GM18526 (cell line): Measurements from ENCODE around the gene FBLN2.

Experiments
- POLR2A ChIP-seq: IDR thresholded peaks from 3 replicates; pipeline ENCODE4 v1.6.1; 2011; ENCODE audit not compliant: insufficient read length; ENCODE audit errors: extremely low read depth

Gene FBLN2

DNA sequence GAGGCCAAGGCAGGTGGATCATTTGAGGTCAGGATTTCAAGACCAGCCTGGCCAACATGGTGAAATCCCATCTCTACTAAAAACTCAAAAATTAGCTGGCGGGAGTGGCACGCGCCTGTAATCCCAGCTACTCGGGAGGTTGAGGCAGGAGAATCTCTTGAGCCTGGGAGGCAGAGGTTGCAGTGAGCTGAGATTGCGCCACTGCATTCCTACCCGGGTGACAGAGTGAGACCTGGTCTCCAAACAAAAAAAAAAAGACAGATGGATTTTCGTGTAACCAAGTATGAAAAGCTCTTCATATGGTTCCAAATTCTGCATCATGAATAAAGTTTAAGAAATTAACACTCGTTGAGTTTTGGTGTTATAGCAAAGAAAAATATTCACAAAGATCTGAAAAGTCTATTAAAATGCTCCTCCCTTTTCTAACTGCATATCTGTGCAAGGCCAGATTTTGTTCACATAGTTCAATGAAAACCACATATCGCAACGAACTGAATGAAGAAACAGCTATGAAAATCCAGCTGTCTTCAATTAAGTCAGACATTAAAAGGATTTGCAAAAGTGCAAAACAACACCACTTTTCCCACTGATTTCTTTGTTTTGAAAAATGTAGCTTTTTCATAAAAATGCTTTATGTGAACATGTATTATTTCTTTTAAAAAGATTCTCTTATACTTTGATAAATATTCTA, 23.8 kb upstream of the FBLN2 start:
- no peak for TF ChIP-seq POLR2A

DNA sequence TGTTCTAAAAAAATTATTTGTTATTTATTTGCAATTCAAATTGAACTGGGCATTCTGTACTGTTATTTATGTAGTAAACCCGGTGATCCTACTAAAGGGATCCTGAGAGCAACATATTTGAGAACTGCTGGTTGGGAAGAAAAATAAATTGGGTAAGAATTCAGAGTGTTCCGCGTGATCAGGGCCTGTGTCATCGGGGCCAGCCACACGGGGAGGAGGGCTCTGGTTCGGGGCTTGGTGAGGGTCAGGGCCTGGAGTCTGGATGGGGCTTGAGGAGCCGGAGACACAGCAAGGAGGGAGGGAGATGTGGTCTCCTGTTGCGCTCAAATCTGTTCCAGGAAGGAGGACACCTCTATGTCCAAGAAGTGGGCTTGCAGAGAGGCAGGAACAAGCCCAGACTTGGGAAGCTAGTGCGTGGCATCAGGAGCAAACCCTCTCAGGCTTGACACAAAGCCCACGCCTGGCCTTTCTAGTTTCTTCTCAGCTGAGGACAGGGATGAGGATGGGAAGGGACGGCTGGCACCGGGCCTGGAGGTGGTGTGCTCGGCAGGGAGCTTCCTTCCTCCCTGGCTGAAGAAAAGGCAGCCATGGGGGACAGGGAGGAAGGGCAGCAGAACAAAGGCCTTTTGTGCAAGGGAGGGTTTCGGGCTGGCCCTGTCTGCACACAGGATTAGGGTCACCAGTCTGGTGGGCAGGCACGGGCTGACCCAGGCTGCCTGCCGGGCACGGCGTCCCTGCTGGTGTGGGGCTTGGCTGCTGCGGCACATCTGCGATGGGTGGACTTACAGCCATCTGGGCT, 22.9 kb upstream of the FBLN2 start:
- no peak for TF ChIP-seq POLR2A

DNA sequence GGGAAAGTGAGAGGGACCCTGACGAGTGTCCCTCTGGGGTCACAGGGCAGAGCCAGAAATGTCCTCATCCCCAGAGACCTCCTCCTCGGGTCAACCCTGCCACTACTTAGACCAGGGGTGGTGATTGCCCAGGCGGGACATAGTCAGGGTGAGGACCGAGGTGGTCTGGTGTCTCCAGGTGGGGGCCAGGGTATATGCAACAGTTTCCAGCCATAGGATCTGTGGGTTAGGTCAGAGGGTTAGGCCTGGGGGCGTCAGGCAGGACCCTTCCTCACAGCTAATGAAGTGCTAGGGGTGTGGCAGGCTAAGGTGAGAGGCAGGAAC, 22.3 kb upstream of the FBLN2 start:
- no peak for TF ChIP-seq POLR2A

DNA sequence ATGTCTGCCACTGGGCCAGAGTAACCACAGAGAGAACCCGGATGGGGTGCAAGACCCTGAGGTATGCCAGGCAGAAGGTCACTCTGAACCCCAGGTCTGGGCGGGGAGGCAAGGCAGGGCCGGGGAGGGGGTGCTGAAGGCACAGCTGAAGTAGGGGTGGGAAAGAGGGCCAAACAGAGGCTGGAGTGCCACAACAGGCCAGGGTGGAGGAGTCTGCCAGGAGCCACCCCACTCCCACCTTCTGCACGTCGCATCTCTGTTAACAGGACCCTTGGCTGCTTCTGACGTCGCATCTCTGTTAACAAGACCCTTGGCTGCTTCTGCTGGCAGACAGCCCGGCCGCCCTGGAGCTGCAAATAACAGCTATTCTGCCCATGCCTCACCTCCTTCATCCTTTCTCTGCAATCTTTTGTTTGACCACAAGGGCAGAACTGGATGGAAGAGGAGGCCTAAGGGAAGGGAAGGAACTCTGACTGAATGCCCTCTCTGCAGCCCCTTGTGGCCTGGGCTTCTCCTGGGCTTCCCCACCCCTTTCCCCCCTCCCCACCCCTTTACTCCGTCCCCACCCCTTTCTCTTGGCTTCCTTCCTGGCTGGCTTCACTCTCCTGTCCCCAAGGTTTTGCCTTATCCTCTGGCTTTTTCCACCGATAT, 20.6 kb upstream of the FBLN2 start:
- no peak for TF ChIP-seq POLR2A

DNA sequence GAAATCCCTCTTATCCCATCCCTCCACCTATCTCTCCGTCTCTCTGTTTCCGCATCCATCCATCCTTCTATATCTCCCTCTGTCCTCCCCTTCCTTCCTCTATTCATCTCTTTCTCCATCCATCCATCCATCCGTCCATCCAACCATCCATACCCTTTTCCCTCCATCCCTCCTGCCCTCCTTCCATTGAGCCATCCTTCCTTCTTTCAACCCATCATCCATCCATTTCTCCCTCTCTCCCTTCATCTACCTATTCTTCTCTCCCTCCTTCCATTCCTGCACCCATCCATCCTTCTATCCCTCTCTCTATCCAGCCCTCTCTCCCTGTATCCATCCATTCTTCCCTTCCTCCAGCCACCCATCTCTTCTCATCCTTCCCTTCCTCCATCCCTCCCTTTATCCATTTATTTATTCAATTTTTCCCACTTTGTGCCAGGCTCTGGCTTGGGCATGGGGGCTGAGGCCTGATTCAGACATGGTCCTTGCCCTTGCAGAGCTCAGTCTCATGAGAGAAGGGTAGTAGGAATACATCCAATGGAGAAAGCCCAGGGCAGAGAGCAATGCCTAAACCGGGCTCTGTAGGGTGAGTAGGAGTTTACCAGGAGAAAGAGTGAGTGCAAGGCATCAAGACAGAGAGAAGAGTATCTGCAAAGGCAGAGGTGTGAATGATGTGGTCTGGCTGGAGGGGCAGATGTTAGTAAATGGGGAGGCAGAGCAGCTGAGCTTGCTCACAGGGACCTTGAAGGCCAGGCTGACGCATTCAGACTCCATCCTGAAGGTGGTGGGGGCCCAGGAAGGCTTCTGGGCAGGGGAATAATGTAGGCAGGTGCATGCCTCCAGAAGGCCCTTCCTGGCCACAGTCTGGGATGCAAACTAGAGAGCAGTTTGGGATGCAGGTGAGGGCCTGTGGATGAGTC, 19.5 kb upstream of the FBLN2 start:
- no peak for TF ChIP-seq POLR2A

DNA sequence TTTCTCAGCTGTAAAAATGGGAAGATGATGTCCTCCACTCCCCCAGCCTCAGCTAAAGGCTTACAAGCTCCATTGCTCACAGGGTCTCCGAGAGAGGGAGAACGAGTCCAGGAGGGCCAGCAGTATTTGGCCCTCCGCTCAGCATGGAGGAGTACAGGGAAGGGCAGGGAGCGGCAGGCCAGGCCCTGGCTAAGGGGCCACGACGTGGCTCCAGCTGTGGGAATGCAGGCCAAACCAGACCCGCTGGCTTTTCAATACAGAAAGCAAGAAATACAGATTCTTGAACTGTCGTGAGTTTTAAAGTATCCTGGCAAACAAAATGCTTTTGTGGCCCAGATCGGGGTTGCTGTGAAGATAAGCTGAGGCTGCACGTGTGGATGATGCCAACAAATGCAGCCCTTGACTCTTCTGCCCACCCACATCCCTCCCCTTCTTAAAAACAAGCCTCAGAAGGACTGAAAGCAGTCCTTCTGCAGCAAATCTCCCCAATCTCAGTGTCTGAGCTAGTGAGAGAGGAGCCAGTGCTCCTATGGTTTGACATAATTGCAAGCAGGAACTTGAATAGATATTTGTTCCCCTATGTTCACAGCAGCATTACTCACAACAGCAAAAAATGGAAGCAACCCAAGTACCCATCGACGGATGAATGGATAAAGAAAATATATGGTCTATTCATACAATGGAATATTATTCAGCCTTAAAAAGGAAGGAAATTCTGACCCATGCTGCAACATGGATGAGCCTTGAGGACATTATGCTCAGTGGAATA, 18.5 kb upstream of the FBLN2 start:
- TF ChIP-seq POLR2A, result no peak

DNA sequence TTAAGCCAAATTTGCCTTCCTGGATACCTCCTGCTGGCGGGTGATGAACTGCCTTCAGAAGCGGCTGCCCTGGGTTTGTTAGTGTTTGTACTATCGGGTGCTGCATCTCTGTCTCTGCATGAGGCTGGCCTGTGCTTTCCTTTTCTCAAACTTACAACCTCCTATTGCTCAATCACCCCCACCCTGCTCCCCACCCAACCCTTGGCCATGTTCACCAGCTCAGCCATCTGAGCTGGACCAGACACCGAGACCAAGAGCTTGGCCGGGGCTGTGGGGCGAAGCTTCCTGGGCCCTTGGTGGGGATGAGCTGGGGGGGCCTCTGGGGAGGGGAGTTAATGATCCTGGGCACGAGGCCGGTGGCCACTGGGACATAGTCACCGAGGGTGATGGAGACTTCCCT, 16.8 kb upstream of the FBLN2 start:
- TF ChIP-seq POLR2A, result no peak

DNA sequence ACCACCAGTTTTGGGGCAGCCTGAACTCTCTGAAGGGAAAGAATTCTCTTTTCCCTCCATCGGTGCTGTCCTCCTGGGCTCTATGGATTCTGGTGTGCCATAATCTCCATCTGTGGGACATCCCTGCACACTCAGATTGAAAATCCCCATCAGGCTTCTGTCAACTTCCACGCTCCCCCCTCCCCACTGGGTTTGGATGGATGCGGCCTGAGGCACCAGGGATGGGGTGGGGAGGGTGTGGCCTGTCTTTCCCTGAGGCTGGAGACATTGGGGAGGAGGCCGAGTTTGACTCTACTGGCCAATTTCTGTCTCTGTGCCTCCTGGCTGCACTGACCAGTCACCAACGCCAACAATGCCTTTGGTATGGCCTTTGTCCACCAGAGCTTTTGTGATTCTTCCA, 16.3 kb upstream of the FBLN2 start:
- TF ChIP-seq POLR2A, result no peak

DNA sequence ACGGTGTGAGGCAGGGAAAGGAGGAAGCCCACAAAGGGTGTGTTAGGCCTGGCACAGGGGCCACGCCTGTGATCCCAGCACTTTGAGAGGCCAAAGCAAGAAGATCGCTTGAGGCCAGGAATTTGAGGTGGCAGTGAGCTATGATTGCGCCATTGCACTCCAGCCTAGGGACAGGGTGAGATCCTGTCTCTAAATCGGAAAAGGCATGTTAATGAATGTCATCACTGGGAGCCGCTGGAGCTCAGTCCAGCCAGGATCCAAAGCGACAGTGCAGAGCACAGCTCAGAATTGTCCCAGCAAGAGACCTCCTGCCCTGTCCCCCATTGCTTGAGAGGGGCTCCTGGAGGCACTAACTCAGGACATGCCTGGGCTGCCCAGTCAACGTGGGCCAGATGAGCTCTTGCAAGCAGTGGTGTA, 15.0 kb upstream of the FBLN2 start:
- TF ChIP-seq POLR2A, result no peak

DNA sequence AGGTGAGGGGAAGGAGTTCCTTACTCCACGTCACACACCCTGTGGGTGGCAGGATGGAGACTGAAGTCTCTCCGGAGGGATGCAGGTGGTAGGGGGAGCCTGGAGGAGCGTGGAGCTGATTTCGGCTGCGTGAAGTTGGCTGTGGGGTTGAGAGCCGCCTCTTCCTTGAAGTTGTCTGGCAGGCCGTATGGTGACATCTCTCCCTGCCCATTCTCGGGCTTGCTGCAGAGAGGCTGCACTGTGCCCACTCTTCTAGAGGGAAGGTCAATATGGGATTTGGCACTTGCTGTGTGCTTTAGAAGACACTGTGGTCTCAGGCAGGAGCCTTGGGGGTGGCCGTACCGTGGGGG, 13.4 kb upstream of the FBLN2 start:
- no peak for TF ChIP-seq POLR2A

DNA sequence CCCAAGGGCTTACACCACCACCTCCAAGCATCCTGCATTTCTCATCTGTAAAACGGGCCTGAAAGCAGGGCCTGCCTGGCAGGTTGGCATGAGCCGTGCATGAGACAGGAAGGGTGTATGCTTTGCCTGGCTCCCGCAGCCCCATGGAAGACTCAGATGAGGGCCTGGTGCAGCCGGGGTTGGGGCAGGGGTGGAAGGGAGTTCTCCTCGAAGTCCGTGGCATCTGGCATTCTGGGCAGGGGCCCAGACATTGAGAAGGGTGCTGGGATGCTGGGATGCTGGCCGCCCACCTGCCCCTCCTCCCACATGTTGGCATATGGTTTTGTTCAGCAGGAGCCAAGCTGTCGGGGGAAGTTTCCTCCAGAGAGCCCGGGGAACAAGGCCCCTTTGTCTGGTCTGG, 13.0 kb upstream of the FBLN2 start:
- no peak for TF ChIP-seq POLR2A

DNA sequence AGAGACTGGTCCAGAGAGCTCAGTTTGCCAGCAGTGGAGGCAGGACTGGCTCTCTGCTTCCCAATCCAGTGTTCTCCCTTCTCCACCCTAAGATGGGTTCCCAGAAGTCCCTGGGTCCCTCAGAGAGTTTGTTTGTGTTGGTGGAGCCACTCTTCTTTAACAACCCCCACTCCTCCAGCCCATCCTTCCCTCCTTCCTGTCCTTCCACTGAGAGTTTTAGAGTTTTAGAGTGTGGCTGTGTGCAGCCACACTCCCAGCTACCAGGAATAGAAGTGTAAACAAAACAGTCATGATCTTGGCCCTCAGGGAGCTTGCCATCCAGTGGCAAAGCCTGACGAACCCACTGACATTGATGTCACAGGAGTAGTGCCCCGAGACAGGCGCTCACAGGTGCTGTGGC, 12.5 kb upstream of the FBLN2 start:
- no peak for TF ChIP-seq POLR2A

DNA sequence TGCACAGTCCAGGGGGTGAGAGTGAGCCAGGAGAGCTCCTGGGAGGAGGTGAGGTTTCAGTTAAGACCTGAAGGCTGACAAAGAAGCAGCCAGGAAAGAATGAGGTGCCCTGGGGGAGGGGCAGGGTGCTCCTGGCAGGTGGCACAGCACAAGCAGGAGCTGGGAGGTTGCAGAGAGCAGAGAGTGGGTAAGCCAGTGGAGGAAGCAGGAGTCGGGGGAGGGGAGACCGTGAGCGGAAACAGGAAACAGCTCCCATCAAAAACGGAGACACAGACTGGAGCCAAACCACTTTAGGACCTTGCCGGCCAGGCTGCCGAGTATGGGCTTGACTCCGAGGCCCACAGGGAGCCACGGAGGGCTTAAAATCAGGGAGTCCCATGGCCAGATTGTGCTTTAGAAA, 12.1 kb upstream of the FBLN2 start:
- no peak for TF ChIP-seq POLR2A

DNA sequence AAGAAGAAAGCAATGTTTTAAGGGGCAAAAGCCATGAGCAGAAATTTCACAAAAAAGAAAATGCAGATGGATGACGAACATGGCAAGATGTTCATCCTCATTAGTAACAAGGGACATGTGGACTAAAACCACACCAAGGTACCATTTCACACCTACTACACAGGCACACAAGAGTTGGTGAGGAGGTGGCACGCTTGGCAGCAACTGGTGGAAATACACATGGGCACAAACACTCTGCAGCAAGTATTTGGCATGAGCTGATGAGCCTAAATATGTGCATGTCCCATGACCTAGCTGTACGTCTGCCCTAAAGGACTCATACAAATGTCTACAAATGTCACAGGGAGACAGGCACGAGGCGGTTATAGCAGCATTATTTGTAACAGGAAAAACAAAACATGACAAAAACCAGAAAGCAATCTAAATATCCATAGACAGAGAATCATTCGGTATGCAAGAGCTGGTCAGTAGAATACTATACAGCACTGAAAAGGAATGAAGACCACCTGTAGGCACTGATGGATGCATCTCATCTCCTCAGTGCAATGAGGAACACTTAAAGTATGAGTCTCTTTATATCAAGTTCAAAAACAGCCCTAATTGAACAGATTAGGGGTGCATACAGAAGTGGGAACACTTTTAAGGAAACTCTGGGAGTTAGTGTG, 11.5 kb upstream of the FBLN2 start:
- no peak for TF ChIP-seq POLR2A
